K562 (cell line): ENCODE data around the gene GPR39. TPM values are rescaled to one million over a fixed set of nuclear protein-coding genes. Genes with fewer than 3 reads are reported as not detected.

Source experiments
- ATAC-seq: fragments of 200-7000 bp; cut with Tn5 transposase; 3 replicates; pipeline ENCODE4 v1.9.1; 2020; ENCODE audit warnings: moderate library complexity
- BruUV-seq: library from RNA; stranded (reverse); fragments of 400-500 nt; replicated peaks from 2 replicates; lab custom pipeline; 2021; lab: Mats Ljungman, UMichigan
- CTCF ChIA-PET: fragments of 300-600 bp; formaldehyde crosslinking; extraction: SDS; loops from one replicate; lab custom pipeline; 2021; ENCODE audit warnings: low intra/inter-chr PET ratio; lab: Yijun Ruan, JAX
- POLR2A ChIA-PET: fragments of 300-600, 350-650 bp; sonication (Branson Sonifier 250); formaldehyde crosslinking; extraction: SDS; loops from one replicate; lab custom pipeline; 2021; ENCODE audit warnings: antibody characterized with exemption, inconsistent platforms; lab: Yijun Ruan, JAX
- DNase-seq, 4 experiments: peaks; one replicate each; pipeline versions ENCODE4 v3.0.0 to v3.0.0-alpha.2; 2011 to 2018; ENCODE audit warnings: low spot score in 3 of 4, mixed read lengths in 3 of 4; ENCODE audit errors: extremely low read depth in 1 of 4
- FAIRE-seq: peaks from 2 replicates; lab custom pipeline; 2011; peaks lifted over from hg19 to GRCh38; lab: Jason Lieb, UNC
- H2AFZ ChIP-seq: 2 replicates; pipeline ENCODE4 v1.6.0; 2011; ENCODE audit warnings: low read depth, low read length, control low read depth, inconsistent platforms
- H3K27ac ChIP-seq: fragments of 200-600 bp; 3 replicates; pipeline ENCODE4 v1.8.0; 2011; ENCODE audit warnings: low read depth, mild to moderate bottlenecking, control low read depth, inconsistent platforms, low read length, moderate library complexity, mixed read lengths; ENCODE audit errors: extremely low read depth
- H3K27me3 ChIP-seq, 2 experiments: fragments of 300-600 bp in 1 of 2; 2 replicates in 1 of 2; 3 replicates in 1 of 2; pipeline versions ENCODE4 v1.6.0 to v1.8.0; 2011; ENCODE audit warnings: inconsistent platforms in 2 of 2, low read length in 2 of 2, mild to moderate bottlenecking in 1 of 2, mixed read lengths in 1 of 2, moderate library complexity in 1 of 2; ENCODE audit not compliant: control insufficient read depth in 2 of 2, insufficient read depth in 2 of 2
- H3K36me3 ChIP-seq: fragments of 300-600 bp; 3 replicates; pipeline ENCODE4 v1.8.0; 2011; ENCODE audit warnings: mild to moderate bottlenecking, low read length, inconsistent platforms; ENCODE audit not compliant: control insufficient read depth, insufficient read depth
- H3K4me1 ChIP-seq, 2 experiments: fragments of 200-600 bp in 1 of 2; replicated peaks in 1 of 2; 2 replicates in 1 of 2; 3 replicates in 1 of 2; pipeline versions ENCODE4 v1.5.1 to v1.8.0; 2011; ENCODE audit warnings: inconsistent platforms in 2 of 2, low read length in 2 of 2, mild to moderate bottlenecking in 1 of 2, mixed read lengths in 1 of 2, moderate library complexity in 1 of 2; ENCODE audit not compliant: control insufficient read depth in 2 of 2, insufficient read depth in 2 of 2
- H3K4me2 ChIP-seq: 2 replicates; pipeline ENCODE4 v1.6.1; 2011; ENCODE audit warnings: low read length, control low read depth, inconsistent platforms, mixed read lengths; ENCODE audit not compliant: insufficient read depth
- H3K4me3 ChIP-seq: fragments of 200-600 bp; sonication (generic), shearing (Covaris generic); 2 replicates; pipeline ENCODE4 v1.5.1; 2016; ENCODE audit warnings: control low read depth, inconsistent platforms
- H3K79me2 ChIP-seq: fragments of 200-600 bp; 3 replicates; pipeline ENCODE4 v1.8.0; 2011; ENCODE audit warnings: low read length, inconsistent platforms; ENCODE audit not compliant: control insufficient read depth, insufficient read depth
- H3K9ac ChIP-seq, 2 experiments: 2 replicates each; pipeline versions ENCODE4 v1.6.0 to v1.6.1; 2011; ENCODE audit warnings: low read depth in 2 of 2, low read length in 2 of 2, control low read depth in 1 of 2, inconsistent platforms in 1 of 2, mild to moderate bottlenecking in 1 of 2, mixed read lengths in 1 of 2; ENCODE audit not compliant: insufficient read depth in 1 of 2
- H3K9me1 ChIP-seq: one replicate; pipeline ENCODE4 v1.6.0; 2011; ENCODE audit warnings: inconsistent platforms, mild to moderate bottlenecking, low read length, moderate library complexity; ENCODE audit not compliant: control insufficient read depth, insufficient read depth
- H3K9me3 ChIP-seq: replicated peaks from 2 replicates; pipeline ENCODE4 v1.5.1; 2011; ENCODE audit warnings: low read depth, low read length, inconsistent platforms; ENCODE audit not compliant: control insufficient read depth, insufficient read depth
- H4K20me1 ChIP-seq: replicated peaks from 2 replicates; pipeline ENCODE4 v1.6.1; 2011; ENCODE audit warnings: low read length, inconsistent platforms, mixed read lengths; ENCODE audit not compliant: control insufficient read depth, insufficient read depth
- CEBPG ChIP-seq, 3 experiments: fragments of 200-800 bp in 1 of 3; sonication (Bioruptor generic) in 1 of 3; sonication (generic) in 1 of 3; formaldehyde crosslinking in 1 of 3; IDR thresholded peaks in 2 of 3; conservative IDR thresholded peaks in 1 of 3; 2 replicates each; pipeline versions ENCODE4 v1.6.1 to v1.8.0; 2016 to 2022; ENCODE audit warnings: missing compliant biosample characterization in 2 of 3, missing genetic modification characterization in 2 of 3, mild to moderate bottlenecking in 1 of 3, missing genetic modification reagents in 1 of 3
- NONO ChIP-seq, 2 experiments: fragments of 200-400 bp in 1 of 2; fragments of 450-650 bp in 1 of 2; formaldehyde crosslinking in 1 of 2; IDR thresholded peaks; 2 replicates each; pipeline ENCODE4 v1.6.1; 2017; ENCODE audit warnings: low read depth in 2 of 2, mild to moderate bottlenecking in 2 of 2, moderate library complexity in 2 of 2, low read length in 1 of 2
- ZNF12 ChIP-seq: sonication (generic); formaldehyde crosslinking; IDR thresholded peaks from 2 replicates; pipeline ENCODE4 v1.4.0; 2020; ENCODE audit warnings: mild to moderate bottlenecking, missing genetic modification reagents
- ZNF75A ChIP-seq: fragments of 450-650 bp; formaldehyde crosslinking; IDR thresholded peaks from 2 replicates; pipeline ENCODE4 v1.4.0; 2020; ENCODE audit warnings: mild to moderate bottlenecking
- WGBS: fragments of 100-300 bp; shearing (Covaris generic); methylation state at CpG from one replicate; pipeline ENCODE4 v1.1.6; 2016; ENCODE audit warnings: low coverage, mixed read lengths; ENCODE audit not compliant: insufficient coverage; ENCODE audit errors: missing lambda C conversion rate; 5-methylcytosine and 5-hydroxymethylcytosine counted together
- in situ Hi-C: fragments of 300-500 bp; cut with MboI; formaldehyde crosslinking; loops from 4 replicates; pipeline ENCODE4 v1.15.0; 2018; ENCODE audit warnings: inconsistent platforms, mixed read lengths
- intact Hi-C: fragments of 100-400 bp; cut with micrococcal nuclease; formaldehyde crosslinking; loops from 2 replicates; pipeline ENCODE4 v1.14.2; 2022
- polyA plus RNA-seq, 8 experiments: library from polyadenylated mRNA; depleted of rRNA in 4 of 8; stranded (reverse) in 5 of 8; unstranded in 3 of 8; fragments of >200 nt; fragmentation: Nextera tagmentation in 2 of 8; fragmentation: Illumina TruSeq in 1 of 8; extraction: Ambion mirVana in 2 of 8; extraction: Trizol in 1 of 8; gene quantifications; 2 replicates each; pipeline versions ENCODE4 v1.2.1 to v1.2.3, GENCODE V29; 2011 to 2014; ENCODE audit warnings: inconsistent platforms in 1 of 8, missing spikeins in 1 of 8
- total RNA-seq, 7 experiments: library from RNA; depleted of rRNA in 6 of 7; stranded (reverse); fragments of >200 nt in 6 of 7; fragmentation: Illumina TruSeq in 2 of 7; extraction: Trizol in 2 of 7; gene quantifications; 2 replicates each; pipeline versions ENCODE4 v1.2.1 to v1.2.3, GENCODE V29; 2011 to 2021; ENCODE audit warnings: low replicate concordance in 1 of 7
- TF ChIP-seq, protein P1 (sequence below): sonication (generic); formaldehyde crosslinking; IDR thresholded peaks from 2 replicates; pipeline ENCODE4 v1.8.0; 2022; ENCODE audit warnings: mild to moderate bottlenecking, missing genetic modification reagents, borderline replicate concordance
- TF ChIP-seq, protein P2 (sequence below): fragments of 200-800 bp; sonication (Bioruptor generic); IDR thresholded peaks from 2 replicates; pipeline ENCODE4 v1.6.1; 2017; ENCODE audit warnings: missing genetic modification characterization, missing compliant biosample characterization

The GPR39 gene
- total and polyA plus RNA-seq, 9 of the 15 experiments (the other 6 are each of a cell fraction or from before 2014, with no cell fraction given), result 0.04 TPM; not detected in 8

DNA sequence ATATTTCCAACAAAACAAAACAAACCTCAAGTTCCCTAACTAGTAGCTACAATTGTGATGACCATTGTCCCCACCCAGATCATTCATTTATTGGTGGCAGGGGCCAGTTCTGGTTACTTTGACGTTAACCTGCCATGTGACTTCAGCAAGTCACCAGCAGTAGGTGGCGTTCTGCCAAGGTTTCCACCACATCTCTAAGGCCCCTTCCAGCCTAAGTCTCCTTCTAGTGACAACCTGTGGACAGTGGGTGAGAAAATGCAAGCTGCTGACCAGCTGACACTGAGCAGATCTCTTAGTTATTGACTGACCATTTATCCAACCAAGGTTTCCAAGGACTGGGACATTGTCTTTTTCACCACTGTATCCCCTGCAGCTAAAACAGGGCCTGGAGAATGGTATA, 98.4 kb downstream of the GPR39 start:
- TF ChIP-seq, protein P1, sequence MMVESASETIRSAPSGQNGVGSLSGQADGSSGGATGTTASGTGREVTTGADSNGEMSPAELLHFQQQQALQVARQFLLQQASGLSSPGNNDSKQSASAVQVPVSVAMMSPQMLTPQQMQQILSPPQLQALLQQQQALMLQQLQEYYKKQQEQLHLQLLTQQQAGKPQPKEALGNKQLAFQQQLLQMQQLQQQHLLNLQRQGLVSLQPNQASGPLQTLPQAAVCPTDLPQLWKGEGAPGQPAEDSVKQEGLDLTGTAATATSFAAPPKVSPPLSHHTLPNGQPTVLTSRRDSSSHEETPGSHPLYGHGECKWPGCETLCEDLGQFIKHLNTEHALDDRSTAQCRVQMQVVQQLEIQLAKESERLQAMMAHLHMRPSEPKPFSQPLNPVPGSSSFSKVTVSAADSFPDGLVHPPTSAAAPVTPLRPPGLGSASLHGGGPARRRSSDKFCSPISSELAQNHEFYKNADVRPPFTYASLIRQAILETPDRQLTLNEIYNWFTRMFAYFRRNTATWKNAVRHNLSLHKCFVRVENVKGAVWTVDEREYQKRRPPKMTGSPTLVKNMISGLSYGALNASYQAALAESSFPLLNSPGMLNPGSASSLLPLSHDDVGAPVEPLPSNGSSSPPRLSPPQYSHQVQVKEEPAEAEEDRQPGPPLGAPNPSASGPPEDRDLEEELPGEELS, result no peak
- no peak for TF ChIP-seq ZNF12 (CRISPR knock-in tag)
- TF ChIP-seq, protein P2, sequence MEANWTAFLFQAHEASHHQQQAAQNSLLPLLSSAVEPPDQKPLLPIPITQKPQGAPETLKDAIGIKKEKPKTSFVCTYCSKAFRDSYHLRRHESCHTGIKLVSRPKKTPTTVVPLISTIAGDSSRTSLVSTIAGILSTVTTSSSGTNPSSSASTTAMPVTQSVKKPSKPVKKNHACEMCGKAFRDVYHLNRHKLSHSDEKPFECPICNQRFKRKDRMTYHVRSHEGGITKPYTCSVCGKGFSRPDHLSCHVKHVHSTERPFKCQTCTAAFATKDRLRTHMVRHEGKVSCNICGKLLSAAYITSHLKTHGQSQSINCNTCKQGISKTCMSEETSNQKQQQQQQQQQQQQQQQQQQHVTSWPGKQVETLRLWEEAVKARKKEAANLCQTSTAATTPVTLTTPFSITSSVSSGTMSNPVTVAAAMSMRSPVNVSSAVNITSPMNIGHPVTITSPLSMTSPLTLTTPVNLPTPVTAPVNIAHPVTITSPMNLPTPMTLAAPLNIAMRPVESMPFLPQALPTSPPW (CRISPR knock-in tag), result no peak
- no peak for TF ChIP-seq CEBPG (CRISPR knock-in tag; IDR thresholded peaks at IDR 0.05)
- TF ChIP-seq CEBPG (tag; conservative IDR thresholded peaks at IDR 0.05 in 1 of 2, IDR thresholded peaks at IDR 0.05 in 1 of 2), result no peak
- TF ChIP-seq ZNF75A (CRISPR knock-in tag), result no peak
- TF ChIP-seq NONO (IDR thresholded peaks at IDR 0.05; ENCODE audit: low read depth in 2 of 2, low read length in 1 of 2), result no peak
- TF ChIP-seq, all 486 proteins: peak for 0
- Histone ChIP-seq H3K27ac (no peak overlapping the region), H3K9me3 (no peaks in the 10 kb centered on the region), H3K36me3 (no peaks in the 10 kb centered on the region), H3K9me1 (no peaks in the 10 kb centered on the region), H3K4me1 (no peaks in the 10 kb centered on the region), H3K79me2 (no peaks in the 10 kb centered on the region), H3K27me3 (no peaks in the 10 kb centered on the region), H3K4me2 (no peak overlapping the region; the same call in 1 of the 2 replicates), H4K20me1 (no peaks in the 10 kb centered on the region), H3K4me3 (no peak overlapping the region), H3K9ac (no peak overlapping the region), H2AFZ (no peak overlapping the region)
- POLR2A ChIA-PET, result interaction anchor here (0.6 kb wide), 1 partner anchor 288 kb away, joined by 3 read pairs; no protein-coding TSS in a partner anchor
- ATAC-seq (peak; percentile 37; the same call in 2 of the 3 replicates), FAIRE-seq (no peak), DNase-seq (peak in 1 of 4 experiments; percentile 35)
- 0% methylated on average over 1 of the region's 2 CpGs for WGBS
- CTCF ChIA-PET, result no interaction called here
- BruUV-seq, result no TSS peak
- intact Hi-C loops (no loop called here), in situ Hi-C loops (no loop called here)
